Lung (tissue), 12 donors: Measurements from ENCODE around the gene RHOBTB1. TPM values are rescaled to one million over a fixed set of nuclear protein-coding genes. Genes with fewer than 3 reads are reported as not detected.

Source experiments
- ATAC-seq: fragments of 200-7000 bp; cut with Tn5 transposase; one replicate; pipeline ENCODE4 v1.9.1; 2020; ENCODE audit warnings: moderate number of reproducible peaks; ENCODE audit not compliant: insufficient read depth, low FRiP score
- DNase-seq, 3 donors: peaks; one replicate each; pipeline ENCODE4 v3.0.0-alpha.2; 2013 to 2017
- H3K27ac ChIP-seq, 2 donors: one replicate each; pipeline ENCODE4 v1.5.1; 2013; ENCODE audit warnings: mild to moderate bottlenecking in 2 of 2, moderate library complexity in 2 of 2, control low read depth in 1 of 2, inconsistent platforms in 1 of 2, low read depth in 1 of 2, low read length in 1 of 2
- H3K27me3 ChIP-seq, 3 donors: one replicate each; pipeline ENCODE4 v1.5.1; 2013; ENCODE audit warnings: low read length in 2 of 3; ENCODE audit not compliant: control insufficient read depth in 3 of 3, insufficient read depth in 3 of 3
- H3K36me3 ChIP-seq, 4 donors: one replicate each; pipeline ENCODE4 v1.5.1; 2013; ENCODE audit warnings: low read length in 4 of 4, mild to moderate bottlenecking in 1 of 4, moderate library complexity in 1 of 4; ENCODE audit not compliant: control insufficient read depth in 4 of 4, insufficient read depth in 4 of 4
- H3K4me1 ChIP-seq, 5 donors: one replicate each; pipeline ENCODE4 v1.5.1; 2013; ENCODE audit warnings: low read length in 5 of 5, mild to moderate bottlenecking in 2 of 5, moderate library complexity in 1 of 5; ENCODE audit not compliant: control insufficient read depth in 5 of 5, insufficient read depth in 5 of 5
- H3K4me3 ChIP-seq: one replicate; pipeline ENCODE4 v1.5.1; 2013; ENCODE audit warnings: mild to moderate bottlenecking, control low read depth, moderate library complexity
- H3K9ac ChIP-seq, 2 donors: one replicate each; pipeline ENCODE4 v1.5.1; 2013; ENCODE audit warnings: low read length in 2 of 2, control low read depth in 1 of 2; ENCODE audit not compliant: insufficient read depth in 1 of 2
- H3K9me3 ChIP-seq, 4 donors: one replicate each; pipeline ENCODE4 v1.5.1; 2013; ENCODE audit warnings: low read length in 3 of 4, mild to moderate bottlenecking in 1 of 4, moderate library complexity in 1 of 4; ENCODE audit not compliant: control insufficient read depth in 4 of 4, insufficient read depth in 3 of 4
- CTCF ChIP-seq: IDR thresholded peaks from 2 replicates; pipeline ENCODE4 v1.5.1; 2012; ENCODE audit warnings: mild to moderate bottlenecking; ENCODE audit errors: control extremely low read depth, extremely low read depth
- WGBS, 2 donors: extraction: QIAGEN DNeasy Blood & Tissue Kit; methylation state at CpG; one replicate each; pipeline ENCODE4 v1.1.7; 2013; 5-methylcytosine and 5-hydroxymethylcytosine counted together
- polyA plus RNA-seq, 2 donors: library from polyadenylated mRNA; stranded (reverse); fragments of 200-250 nt; gene quantifications; one replicate each; pipeline ENCODE4 v1.2.1, GENCODE V29; 2013
- total RNA-seq, 2 donors: library from RNA; depleted of rRNA in 1 of 2; stranded (reverse); fragments of >200 nt in 1 of 2; gene quantifications; one replicate each; pipeline ENCODE4 v1.2.1, GENCODE V29; 2014 to 2021
- donor health status: control.
- donor health status: control.
- donor health status: Bipolar disorder and iron deficiency.
- donor health status: healthy.
- donor health status: DM: yes; HTN: yes; CAD: no.

RHOBTB1 gene
- total and polyA plus RNA-seq, 4 donors = 4.8 to 27.2 (median 8.0) TPM

- H3K27me3 ChIP-seq = no peaks in the 10 kb centered on the region
- no peak overlapping the region for H3K9ac ChIP-seq
- peaks cover 0 to 4% (median 0%) of the 10 kb centered on the region in 4 donors for H3K36me3 ChIP-seq
- DNase-seq (no peak), ATAC-seq (no peak)
- no peak overlapping the region for H3K27ac ChIP-seq
- H3K9me3 ChIP-seq = no peaks in the 10 kb centered on the region
- H3K4me1 ChIP-seq = peaks cover 0 to 13% (median 3%) of the 10 kb centered on the region in 5 donors
- 92 to 96% methylated on average over 4 of the region's 4 CpGs for WGBS, 2 donors
- no peak overlapping the region for H3K4me3 ChIP-seq
- TF ChIP-seq CTCF = no peak
Observed at GRCh38 chr10:60917331-60918280, 26.4 kb downstream of the RHOBTB1 start.

DNA sequence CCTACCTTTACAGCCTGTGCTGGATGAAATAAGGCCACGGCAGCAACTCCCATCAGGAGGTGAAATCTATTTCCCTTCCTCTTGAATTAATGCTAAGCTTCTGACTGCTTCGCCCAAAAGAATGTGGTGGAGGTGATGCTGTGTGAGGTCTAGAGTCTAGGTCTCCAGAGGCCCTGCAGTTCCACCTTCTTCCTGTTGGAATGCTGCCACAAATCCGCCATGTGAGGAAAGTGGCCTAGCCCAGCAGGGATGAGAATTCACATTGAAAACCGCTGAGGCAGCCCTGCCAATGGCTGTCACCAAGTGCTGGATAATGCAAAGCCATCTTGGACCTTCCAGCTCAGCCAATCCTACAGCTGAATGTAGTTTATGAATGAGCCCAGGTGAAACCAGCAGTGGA, 28.0 kb downstream of the RHOBTB1 start:
- WGBS, 2 donors = 86 to 95% methylated on average over 4 of the region's 4 CpGs
- Histone ChIP-seq H3K9ac (no peak overlapping the region), H3K36me3 (peaks cover 0 to 5% (median 2%) of the 10 kb centered on the region in 4 donors), H3K27me3 (no peaks in the 10 kb centered on the region), H3K4me3 (no peak overlapping the region), H3K9me3 (no peaks in the 10 kb centered on the region), H3K4me1 (peaks cover under 1 to 16% (median 6%) of the 10 kb centered on the region in 5 donors), H3K27ac (no peak overlapping the region)
- DNase-seq = no peak
- ATAC-seq = no peak
- TF ChIP-seq CTCF = no peak

GRCh38 chr10:60914690-60915141, 29.3 kb downstream of the RHOBTB1 start:
- no peaks in the 10 kb centered on the region for H3K27me3 ChIP-seq
- H3K4me3 ChIP-seq = no peak overlapping the region
- TF ChIP-seq CTCF = no peak
- peaks cover 0 to 13% (median 4%) of the 10 kb centered on the region in 4 donors for H3K36me3 ChIP-seq
- H3K9ac ChIP-seq = no peak overlapping the region
- ATAC-seq (peak; percentile 36), DNase-seq (no peak)
- no peaks in the 10 kb centered on the region for H3K9me3 ChIP-seq
- no peak overlapping the region for H3K27ac ChIP-seq
- H3K4me1 ChIP-seq = peaks cover 6 to 27% (median 8%) of the 10 kb centered on the region in 5 donors
- WGBS, 2 donors = 79 to 85% methylated on average over 1 of the region's 1 CpG
